Nephron progenitor cell (in vitro differentiated cells): ENCODE data around the gene EN2.

Experiments
- DNase-seq: peaks from one replicate; pipeline ENCODE4 v3.0.0; 2021
- H3K27ac Mint-ChIP-seq: 2 replicates; pipeline ENCODE4 v1.8.0; 2021; ENCODE audit warnings: mild to moderate bottlenecking, moderate library complexity, mixed read lengths
- H3K27me3 Mint-ChIP-seq: 2 replicates; pipeline ENCODE4 v1.8.0; 2021; ENCODE audit warnings: mild to moderate bottlenecking, low read depth, mixed read lengths; ENCODE audit not compliant: poor library complexity
- H3K36me3 Mint-ChIP-seq: 2 replicates; pipeline ENCODE4 v1.8.0; 2021; ENCODE audit warnings: low read depth, mixed read lengths
- H3K4me1 Mint-ChIP-seq: 2 replicates; pipeline ENCODE4 v1.8.0; 2021; ENCODE audit warnings: mixed read lengths
- H3K4me3 Mint-ChIP-seq: 2 replicates; pipeline ENCODE4 v1.8.0; 2021; ENCODE audit warnings: mild to moderate bottlenecking, moderate library complexity, mixed read lengths
- H3K9me3 Mint-ChIP-seq: 2 replicates; pipeline ENCODE4 v1.8.0; 2021; ENCODE audit warnings: mild to moderate bottlenecking, moderate library complexity, mixed read lengths
- CTCF ChIP-seq: fragments of 200-600 bp; sonication (generic); IDR thresholded peaks from 2 replicates; pipeline ENCODE4 v1.5.0; 2021; ENCODE audit warnings: antibody characterized with exemption

EN2 gene

GRCh38 chr7:155425011-155425340 is 33.0 kb upstream of the EN2 start:
- no peak for DNase-seq
- TF ChIP-seq CTCF, result no peak
- H3K9me3 Mint-ChIP-seq, result no peaks in the 10 kb centered on the region
- peaks cover 42% of the 10 kb centered on the region for H3K27me3 Mint-ChIP-seq
- peaks cover 1% of the 10 kb centered on the region for H3K4me1 Mint-ChIP-seq
- H3K27ac Mint-ChIP-seq, result no peak overlapping the region
- no peaks in the 10 kb centered on the region for H3K36me3 Mint-ChIP-seq
- no peak overlapping the region for H3K4me3 Mint-ChIP-seq

GRCh38 chr7:155425887-155426286 is 32.0 kb upstream of the EN2 start:
- H3K9me3 Mint-ChIP-seq, result no peaks in the 10 kb centered on the region
- peaks cover 51% of the 10 kb centered on the region for H3K27me3 Mint-ChIP-seq
- no peaks in the 10 kb centered on the region for H3K4me1 Mint-ChIP-seq
- DNase-seq, result no peak
- no peak for TF ChIP-seq CTCF
- H3K4me3 Mint-ChIP-seq, result no peak overlapping the region
- H3K27ac Mint-ChIP-seq, result no peak overlapping the region
- H3K36me3 Mint-ChIP-seq, result no peaks in the 10 kb centered on the region

- Mint-ChIP-seq H3K36me3 (no peaks in the 10 kb centered on the region), H3K4me1 (no peaks in the 10 kb centered on the region), H3K27me3 (peaks cover 58% of the 10 kb centered on the region), H3K9me3 (peaks cover 4% of the 10 kb centered on the region), H3K4me3 (no peak overlapping the region), H3K27ac (no peak overlapping the region)
- DNase-seq, result no peak
- TF ChIP-seq CTCF, result no peak
Measured at GRCh38 chr7:155426543-155427410, 31.2 kb upstream of the EN2 start.

- TF ChIP-seq CTCF, result no peak
Measured at GRCh38 chr7:155427411-155428038, 30.4 kb upstream of the EN2 start.

GRCh38 chr7:155428171-155428834 is 29.6 kb upstream of the EN2 start:
- H3K27me3 Mint-ChIP-seq, result peaks cover 71% of the 10 kb centered on the region
- no peaks in the 10 kb centered on the region for H3K36me3 Mint-ChIP-seq
- H3K4me1 Mint-ChIP-seq, result no peaks in the 10 kb centered on the region
- no peak overlapping the region for H3K4me3 Mint-ChIP-seq
- DNase-seq, result no peak
- no peak for TF ChIP-seq CTCF
- peaks cover 4% of the 10 kb centered on the region for H3K9me3 Mint-ChIP-seq
- H3K27ac Mint-ChIP-seq, result no peak overlapping the region

More at GRCh38 chr7:155427411-155428038, 30.4 kb upstream of the EN2 start:
- H3K27ac Mint-ChIP-seq, result no peak overlapping the region
- no peak for DNase-seq
- H3K4me3 Mint-ChIP-seq, result no peak overlapping the region
- peaks cover 4% of the 10 kb centered on the region for H3K9me3 Mint-ChIP-seq
- H3K36me3 Mint-ChIP-seq, result no peaks in the 10 kb centered on the region
- peaks cover 63% of the 10 kb centered on the region for H3K27me3 Mint-ChIP-seq
- no peaks in the 10 kb centered on the region for H3K4me1 Mint-ChIP-seq
